Smooth muscle cell of trachea (primary cell): ENCODE results near the gene AKR7A2. TPM values are rescaled to one million over a fixed set of nuclear protein-coding genes. Genes with fewer than 3 reads are reported as not detected.

Experiments
- total RNA-seq: library from RNA; depleted of rRNA; stranded (reverse); fragments of >200 nt; gene quantifications from 2 replicates; pipeline ENCODE4 v1.2.1, GENCODE V29; 2014

Gene AKR7A2
- total RNA-seq, result 101 and 138 TPM in 2 replicates

DNA sequence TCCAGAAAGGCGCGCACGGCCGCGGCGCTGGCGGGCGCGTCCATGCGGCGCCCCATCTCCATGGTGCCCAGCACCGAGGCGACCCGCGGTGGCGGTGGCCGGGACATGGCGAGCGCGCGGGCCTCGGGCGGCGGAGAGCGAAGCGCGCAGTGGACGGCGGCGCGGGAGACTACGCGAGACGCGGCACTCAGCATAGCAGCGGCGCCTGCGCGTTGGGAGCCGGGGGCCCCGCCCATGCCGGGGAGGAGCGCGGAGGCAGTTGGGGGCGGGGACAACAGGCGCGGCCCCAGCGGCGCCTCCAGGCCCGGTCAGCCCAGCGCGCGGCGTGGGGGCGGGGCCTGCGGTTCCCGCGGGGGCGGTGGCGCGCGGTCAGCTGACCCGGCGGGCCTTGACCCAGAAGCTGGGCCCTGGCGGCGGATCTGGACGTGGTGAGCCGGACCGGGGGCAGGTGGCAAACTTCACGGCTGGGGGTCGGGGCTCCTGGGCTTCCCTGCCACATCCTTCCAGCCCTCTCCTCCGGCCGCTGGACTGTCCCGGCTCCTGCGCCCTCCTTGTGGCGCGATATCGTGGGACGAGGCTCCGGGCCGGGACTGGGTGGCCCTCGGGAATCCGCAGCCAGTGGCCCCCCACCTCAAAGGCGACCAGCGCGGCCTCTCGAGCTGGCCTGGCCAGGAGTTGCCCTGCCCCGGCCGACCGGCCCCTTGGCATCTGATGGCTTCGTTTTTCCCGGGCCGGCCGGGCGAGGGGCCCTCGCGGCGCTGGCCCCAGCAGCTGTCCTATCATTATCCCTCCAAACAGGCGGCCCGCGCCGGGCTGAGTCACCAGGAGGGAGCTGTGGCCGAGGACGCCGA, at the start of gene AKR7A2, which contains the start of gene SLC66A1:
Gene AKR7A2 (minus strand): TSS at position 214 of the 851 bp plus-strand sequence. CDS start 20 bp downstream, at position 194.
Gene SLC66A1 (plus strand): TSS at position 396 of the 851 bp plus-strand sequence. CDS start 5,352 bp downstream, outside the sequence.

GRCh38 chr1:19288324-19289241, 23.4 kb downstream of the AKR7A2 start, which contains the start of gene AKR7A3:
AKR7A3 (minus strand) TSS chr1:19288770; CDS start chr1:19288709, 61 bp downstream.

Other genes starting within 250 kb of the AKR7A2 start
- 126 and 159 TPM in 2 replicates for gene UBR4, start 101.9 kb downstream of the AKR7A2 start, total RNA-seq
- 74.3 and 87.5 TPM in 2 replicates for gene EMC1, start 60.6 kb downstream of the AKR7A2 start, total RNA-seq
- 17.7 and 25.5 TPM in 2 replicates for gene MRTO4, start 60.3 kb downstream of the AKR7A2 start, total RNA-seq
- 0.44 and 1.2 TPM in 2 replicates for gene AKR7A3, start 23.4 kb downstream of the AKR7A2 start, total RNA-seq
- 16.4 and 33.9 TPM in 2 replicates for gene SLC66A1, start 182 bp upstream of the AKR7A2 start, total RNA-seq
- 187 and 191 TPM in 2 replicates for gene CAPZB, start 173.4 kb upstream of the AKR7A2 start, total RNA-seq